HG02763 (cell line): Measurements from ENCODE around the gene ANKRD29.
"Not testable (repeated sequence)": the region's sequence is repeated elsewhere in the genome, so short reads cannot be mapped to it uniquely, and the experiment has no call there.

Experiments
- ATAC-seq: cut with Tn5 transposase; IDR thresholded peaks from one replicate; pipeline ENCODE4 v1.9.1; 2021; ENCODE audit warnings: mild to moderate bottlenecking, moderate library complexity; ENCODE audit not compliant: unreplicated experiment

The ANKRD29 gene

GRCh38 chr18:23646282-23646681 is 16.4 kb downstream of the ANKRD29 start:
- no peak for ATAC-seq

DNA sequence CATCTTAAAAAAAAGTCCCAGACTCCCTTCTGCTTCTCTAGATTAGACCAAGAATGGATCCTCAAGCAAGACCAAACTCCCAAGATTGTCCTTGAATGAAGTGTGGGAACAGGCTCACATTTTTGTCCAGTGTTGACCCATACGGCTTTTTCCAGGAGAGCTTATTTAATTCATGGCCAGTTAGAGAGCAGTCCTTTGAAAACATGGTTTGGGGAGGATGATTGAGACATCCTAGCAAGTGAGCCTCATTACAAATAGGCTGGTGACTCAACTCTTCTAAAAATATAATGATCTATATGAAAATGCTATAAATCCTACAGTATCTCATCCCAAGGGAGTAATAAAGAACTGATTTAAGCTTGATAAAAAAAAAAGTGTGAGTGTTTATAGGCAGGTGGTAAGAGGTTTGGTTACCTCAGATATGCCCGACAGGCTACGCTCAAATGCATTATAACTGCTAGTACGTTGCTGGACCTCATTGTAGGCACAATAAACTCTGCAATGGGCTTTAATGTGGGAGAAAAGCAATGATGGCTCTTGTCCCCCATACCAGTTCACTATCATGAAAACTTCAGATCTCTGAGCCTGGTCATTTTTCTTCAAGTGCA is 17.0 kb downstream of the ANKRD29 start:
- ATAC-seq = no peak

GRCh38 chr18:23643815-23644490 is 18.8 kb downstream of the ANKRD29 start:
- ATAC-seq = no peak

- no peak for ATAC-seq
Measured at GRCh38 chr18:23641937-23642666, 20.6 kb downstream of the ANKRD29 start.

DNA sequence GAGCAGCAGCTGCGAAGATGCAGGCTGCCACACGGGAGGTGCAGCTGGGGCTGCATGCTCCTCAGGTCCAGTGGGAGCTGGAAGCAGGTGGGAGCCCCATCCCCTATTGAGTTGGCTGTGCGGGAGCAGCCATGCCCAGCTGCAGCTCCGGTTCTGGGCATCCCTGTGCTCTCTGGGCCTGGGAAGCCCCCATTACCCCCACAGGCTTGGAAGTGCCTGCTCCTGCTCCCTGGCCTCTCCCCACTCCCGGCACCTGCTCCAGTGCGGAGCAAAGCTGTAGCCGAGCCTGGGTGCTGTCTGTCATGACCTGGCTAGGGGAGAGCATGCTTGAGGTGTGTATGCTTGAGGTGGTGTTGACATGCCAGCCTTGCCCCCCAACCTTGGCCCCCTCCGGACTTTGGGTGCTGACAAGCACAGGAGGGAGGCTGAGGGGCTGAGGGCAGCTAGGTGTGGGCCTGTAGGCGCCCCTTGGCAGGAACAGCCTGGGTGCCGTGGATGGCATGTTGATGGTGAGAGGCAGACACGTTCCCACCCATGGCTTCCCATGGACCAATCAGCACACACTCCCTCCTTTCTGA is 21.5 kb downstream of the ANKRD29 start:
- ATAC-seq = no peak

DNA sequence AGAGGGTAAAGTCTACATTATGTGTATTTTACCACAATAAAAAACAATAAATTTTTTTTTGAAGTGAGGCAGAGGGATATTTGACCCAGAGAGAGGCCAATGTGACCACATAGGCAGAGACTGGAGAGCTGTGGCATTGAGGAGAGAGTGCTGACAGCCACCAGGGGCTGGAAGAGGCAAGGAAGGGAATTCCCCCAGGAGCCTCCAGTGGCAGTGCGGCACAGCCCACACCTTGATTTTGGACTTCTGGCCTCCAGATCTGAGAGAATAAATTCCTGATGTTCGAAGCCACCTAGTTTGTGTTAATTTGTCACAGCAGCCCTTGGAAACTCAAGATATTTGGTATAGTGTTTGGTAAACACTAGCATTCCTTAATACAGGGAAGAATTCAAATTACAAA is 22.7 kb downstream of the ANKRD29 start:
- ATAC-seq = no peak

DNA sequence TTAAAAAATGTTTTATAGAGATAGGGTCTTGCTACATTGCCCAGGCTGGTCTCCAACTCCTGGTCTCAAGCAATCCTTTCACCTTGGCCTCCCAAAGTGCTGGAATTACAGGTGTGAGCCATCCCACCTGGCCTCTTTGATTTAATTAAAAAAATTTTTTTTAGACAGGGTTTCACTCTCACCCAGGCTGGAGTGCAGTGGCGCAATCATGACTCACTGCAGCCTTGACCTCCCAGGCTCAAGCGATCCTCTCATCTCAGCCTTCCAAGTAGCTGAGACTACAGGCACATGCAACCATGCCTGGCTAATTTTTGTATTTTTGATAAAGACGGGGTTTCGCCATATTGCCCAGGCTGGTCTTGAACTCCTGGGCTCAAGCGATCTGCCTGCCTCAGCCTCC is 26.3 kb downstream of the ANKRD29 start:
- not testable (repeated sequence) for ATAC-seq

DNA sequence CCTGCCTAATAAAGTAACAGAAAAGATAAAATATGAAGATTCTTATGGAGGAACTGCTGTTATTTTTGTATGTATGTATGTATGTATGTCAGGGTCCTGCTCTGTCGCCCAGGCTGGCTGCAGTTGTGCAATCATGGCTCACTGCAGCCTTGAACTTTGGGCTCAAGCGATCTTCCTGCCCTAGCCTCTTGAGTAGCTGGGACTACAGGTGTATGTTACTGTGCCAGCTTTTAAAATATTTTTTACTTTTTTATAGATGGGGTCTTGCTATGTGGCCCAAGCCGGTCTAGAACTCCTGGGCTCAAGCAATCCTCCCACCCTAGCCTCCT is 26.7 kb downstream of the ANKRD29 start:
- no peak for ATAC-seq

GRCh38 chr18:23635283-23636070 is 27.2 kb downstream of the ANKRD29 start:
- ATAC-seq = no peak

DNA sequence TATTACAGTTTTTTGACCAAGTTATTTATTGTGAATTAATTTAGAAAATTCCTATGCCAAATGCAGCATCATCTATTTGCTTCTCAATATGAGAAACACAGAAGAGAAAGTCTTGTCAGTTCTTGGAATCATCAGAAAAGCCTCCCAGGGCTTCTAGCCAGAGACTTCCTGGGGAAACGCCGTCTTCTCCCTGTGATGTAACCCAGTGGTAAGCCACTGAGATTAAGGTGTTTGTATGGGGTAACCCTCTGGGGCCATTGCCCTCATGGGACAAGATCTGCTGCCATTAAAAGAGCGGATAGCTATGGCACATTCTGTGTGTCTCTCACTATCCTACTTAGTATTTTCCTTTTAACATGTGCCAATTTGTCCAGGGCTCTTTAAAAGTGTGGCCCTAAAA is 28.0 kb downstream of the ANKRD29 start:
- ATAC-seq = no peak

- ATAC-seq = no peak
Measured at GRCh38 chr18:23632615-23633014, 30.1 kb downstream of the ANKRD29 start.

DNA sequence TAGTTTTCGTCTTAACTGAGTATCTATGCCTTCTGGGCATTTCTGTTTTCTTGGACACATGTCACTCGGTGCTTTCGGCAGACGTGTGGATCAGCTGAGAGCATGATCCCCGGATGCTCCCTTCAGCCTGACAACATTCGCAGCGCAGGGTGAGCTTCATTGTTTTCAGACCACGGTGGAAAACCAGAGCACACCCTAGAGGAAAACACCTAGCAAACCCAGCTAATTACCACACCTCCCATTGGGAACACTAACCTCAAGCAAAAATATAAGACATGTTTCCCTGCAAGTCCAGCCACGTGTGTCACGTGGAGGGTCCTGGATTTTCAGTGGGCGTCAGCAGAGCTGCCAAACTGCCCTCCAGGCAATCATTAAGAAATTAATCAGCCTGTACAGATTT is 31.0 kb downstream of the ANKRD29 start:
- no peak for ATAC-seq

- ATAC-seq = no peak
Measured at GRCh38 chr18:23631312-23631711, 31.4 kb downstream of the ANKRD29 start.

- ATAC-seq = peak; percentile 79
Measured at GRCh38 chr18:23629444-23629946, 33.2 kb downstream of the ANKRD29 start.

- no peak for ATAC-seq
Measured at GRCh38 chr18:23627970-23628369, 34.7 kb downstream of the ANKRD29 start.

DNA sequence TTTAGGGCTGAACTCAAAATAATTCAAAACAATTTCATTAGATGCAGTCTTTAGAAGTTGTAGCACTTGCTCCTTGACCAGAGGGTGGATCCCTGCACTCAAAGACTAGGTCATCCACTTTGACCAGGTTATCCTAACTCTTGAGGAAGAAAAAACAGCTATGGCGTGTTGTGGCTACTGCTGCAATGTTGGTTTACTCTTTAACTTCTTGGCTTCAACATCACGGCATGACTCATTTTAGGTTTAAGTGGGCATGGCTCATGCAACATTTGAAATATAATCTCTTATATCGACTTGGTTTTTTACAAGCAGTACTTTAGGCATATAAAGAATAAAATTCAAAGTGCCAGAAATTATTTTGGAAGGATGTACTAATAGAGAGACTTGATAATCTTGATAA is 35.4 kb downstream of the ANKRD29 start:
- ATAC-seq = no peak

DNA sequence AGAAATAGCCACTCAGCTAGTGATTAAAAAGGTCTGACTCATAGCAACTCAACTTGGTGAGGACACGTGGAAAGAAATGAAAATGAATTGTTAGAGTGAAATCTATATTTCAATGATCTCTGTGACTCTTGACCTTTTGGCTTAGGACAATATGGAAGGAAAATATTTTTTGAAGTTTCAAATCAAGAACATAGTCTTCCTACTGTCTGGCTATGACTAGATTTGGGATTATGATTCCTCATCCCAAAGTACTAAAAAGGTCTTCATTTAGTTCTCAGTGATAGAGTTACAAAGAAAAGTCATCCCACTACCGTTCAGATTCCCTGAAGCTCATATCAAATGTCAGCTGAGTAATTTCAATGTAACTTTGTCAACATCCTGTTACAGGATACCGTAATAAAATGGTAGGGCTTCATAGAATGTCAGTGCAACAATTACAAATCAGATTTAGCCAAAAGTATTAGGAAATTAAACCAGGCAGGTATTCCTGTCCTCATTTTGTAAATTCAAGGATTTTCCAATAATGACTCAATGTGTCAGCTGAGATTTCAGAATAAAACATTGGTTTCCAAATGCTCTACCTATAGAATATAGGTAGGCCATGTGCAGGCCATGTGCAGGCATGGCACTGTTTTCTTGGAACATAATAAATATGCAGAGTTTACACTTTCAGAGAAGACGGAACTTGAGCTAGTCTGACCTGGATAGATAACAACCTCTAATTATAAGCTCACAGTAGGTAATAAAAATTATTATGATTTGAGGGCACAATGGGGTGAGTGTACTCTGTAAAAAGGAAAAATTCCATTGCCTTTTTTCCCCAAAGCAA is 36.0 kb downstream of the ANKRD29 start:
- ATAC-seq = no peak

- no peak for ATAC-seq
Measured at GRCh38 chr18:23623040-23623439, 39.7 kb downstream of the ANKRD29 start.

GRCh38 chr18:23619388-23619881 is 43.3 kb downstream of the ANKRD29 start:
- ATAC-seq = no peak

DNA sequence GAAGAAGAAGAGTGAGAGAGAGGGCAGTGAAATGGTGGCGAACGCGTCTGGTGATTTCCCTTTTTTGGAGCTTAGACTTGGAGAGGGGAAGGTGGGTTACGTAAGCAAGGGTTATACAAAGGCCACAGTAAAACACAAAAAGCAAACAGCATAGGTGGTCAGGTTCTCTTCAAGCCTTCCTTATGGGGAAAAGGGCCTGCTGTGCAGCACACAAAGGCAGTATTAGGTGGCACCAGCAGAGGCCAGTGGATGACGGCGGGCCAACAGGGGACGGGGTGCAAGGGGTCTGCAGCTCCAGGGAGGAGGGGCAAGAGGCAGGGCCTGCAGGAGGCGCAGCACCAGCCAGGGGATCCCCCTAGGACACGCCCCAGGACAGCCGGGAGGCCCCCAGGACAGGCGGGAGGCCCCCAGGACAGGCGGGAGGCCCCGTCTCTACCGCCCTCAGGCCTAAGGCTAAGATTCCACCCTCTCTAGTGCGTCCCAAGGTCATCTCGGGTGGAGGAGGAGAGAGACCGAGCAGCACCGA is 43.8 kb downstream of the ANKRD29 start:
- no peak for ATAC-seq
